Stromal cell of bone marrow (primary cell): Measurements from ENCODE around the gene HDAC4.

Experiments used
- DNase-seq: peaks from one replicate; pipeline ENCODE4 v3.0.0-alpha.2; 2012; ENCODE audit warnings: low read depth

Gene HDAC4

DNA sequence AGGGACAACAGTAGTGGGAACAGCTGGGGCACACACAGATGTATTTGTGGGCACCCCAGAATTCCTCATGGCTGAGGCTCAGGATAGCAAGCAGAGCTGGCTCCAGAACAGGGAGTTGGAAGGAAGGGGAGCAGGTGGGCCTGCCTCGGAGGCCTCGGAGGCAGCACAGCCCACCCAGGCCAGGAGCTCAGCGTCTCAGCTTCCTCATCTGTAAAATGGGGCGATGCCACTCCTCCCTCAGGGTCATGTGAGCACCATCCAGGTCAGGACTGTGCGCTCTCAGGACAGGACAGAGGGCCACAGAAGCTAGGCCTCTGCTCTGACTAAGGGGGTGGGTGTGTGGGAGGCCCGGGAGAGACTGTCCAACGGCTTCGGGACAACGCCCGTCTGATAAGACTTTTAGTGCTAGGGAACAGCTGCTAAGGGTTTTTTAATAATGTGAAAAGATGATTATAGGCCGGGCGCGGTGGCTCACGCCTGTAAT lies 106.2 kb downstream of the HDAC4 start:
- no peak for DNase-seq

DNA sequence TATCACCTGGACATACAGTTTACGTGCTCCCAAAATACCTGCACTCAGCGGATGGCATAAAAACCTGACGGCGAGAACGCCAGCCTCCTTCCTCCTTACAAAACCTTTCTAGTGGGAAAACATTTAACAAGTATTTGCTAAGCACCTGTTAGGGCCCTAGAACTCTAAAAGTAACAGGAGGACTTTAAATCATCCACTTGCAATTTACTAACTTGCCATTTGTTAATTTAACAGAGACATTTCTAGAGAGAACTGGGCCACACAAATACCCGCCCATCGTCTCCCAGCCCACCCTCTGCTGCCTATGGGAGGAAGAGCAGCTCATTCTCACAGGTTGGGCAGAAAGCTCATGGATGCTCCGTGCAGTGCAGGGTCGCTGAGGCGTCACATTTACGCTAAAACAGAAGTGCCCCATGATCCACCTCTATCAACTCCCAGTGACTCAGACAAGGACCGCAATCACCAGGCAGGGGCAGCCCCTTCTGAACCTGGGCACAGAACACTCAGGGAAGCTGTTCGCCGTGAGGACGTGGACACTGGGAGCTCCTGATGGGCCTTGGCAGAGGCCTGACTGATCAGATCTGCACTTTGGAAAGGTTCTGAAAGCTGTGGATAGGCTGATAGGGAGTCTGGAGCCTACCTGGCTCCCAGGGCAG lies 106.9 kb downstream of the HDAC4 start:
- no peak for DNase-seq

DNA sequence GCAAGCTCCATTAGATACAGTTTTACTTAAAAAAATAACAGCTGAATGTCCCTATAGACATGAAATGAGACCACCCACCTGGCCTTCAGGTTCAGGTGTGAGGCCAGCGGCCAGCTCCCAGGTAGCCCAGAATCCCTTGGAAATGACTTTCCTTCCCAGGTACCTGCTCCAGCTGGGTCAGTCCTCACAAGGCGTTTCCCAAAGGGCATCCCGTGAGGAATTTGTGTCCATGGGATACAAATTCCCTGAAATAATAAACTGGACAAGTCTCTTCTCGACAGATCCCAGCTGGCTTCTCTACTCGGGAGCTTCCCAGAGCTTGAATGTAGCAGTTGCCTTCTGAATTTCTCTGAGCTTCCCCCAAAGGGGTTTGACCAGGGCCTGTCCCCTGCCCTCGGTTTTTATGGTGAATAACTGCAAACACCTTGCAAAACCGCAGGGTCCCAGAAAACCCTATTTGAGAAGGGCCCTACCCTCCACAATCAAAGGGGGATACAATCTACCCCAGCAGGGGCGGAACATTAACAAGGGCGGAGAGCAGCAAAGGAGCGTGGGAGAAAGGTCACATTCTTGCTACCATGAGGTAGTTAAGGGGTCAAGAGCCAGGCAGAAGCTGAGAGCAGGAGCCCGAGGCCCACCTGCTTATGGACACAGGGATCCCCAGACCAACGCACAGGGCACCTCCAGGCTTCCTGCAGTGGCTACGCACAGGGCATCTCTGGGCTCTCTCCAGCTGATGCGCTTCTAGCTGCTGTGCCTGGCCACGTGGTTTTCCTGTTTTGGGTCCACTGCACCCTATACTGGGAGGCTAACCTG lies 107.7 kb downstream of the HDAC4 start:
- DNase-seq = no peak

DNA sequence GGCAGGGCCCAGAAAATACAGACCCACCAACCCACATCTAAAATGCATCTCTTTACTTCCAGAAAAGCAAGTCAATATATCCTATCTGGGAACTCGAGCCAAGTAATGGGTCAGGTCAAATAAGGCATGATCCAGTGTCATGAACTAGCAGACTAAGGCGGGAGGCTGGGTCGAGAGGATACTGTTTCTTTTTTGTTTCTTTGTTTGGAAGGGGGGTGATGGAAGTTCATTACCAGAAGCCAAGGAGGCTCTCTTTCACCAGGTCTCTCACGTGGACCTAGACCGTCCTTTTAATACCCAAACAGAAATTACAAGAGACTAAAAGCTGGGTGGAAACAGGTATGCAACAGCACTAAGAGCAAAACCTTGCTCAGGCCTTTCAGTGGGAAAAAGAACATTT lies 108.3 kb downstream of the HDAC4 start:
- no peak for DNase-seq

DNA sequence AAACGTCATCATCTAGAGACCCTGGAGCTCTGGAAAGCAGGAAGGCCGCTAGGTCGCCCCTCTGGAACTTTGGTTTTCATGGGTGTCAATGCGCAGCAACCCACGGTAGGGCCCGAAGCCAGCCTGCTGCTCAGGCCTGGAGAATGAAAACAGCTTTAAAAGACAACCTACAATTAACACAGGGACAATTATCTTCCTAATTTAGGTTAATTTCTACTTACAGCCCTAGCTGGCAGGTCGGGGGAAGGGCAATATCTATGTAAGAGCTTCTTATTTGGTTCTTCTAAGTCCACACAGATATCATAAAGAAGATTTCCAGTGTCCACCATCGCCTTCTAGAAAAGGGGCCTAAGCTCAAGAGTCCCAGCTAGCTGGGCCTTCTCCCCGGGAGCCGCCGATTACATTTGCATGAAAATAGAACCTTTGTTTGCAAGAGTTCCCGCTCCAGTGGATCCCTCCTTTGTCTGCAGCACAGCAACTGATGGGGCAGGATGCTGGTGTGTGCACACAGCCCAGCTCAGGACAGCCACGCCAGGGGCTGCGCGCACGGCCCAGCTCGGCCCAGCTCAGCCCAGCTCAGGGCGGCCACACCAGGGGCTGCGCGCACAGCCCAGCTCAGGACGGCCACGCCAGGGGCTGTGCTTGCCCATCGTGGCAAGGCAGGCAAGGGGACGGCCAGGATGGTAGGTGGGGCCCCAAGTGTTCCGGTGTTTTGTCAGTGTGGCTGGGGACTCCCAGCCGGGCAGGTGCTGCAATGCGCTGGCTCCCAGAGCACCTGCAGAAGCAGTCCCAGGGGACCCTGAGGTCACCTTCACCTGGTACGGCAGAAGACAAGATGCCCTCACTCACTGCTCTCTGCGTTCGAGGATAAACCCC lies 109.1 kb downstream of the HDAC4 start:
- DNase-seq = no peak

DNA sequence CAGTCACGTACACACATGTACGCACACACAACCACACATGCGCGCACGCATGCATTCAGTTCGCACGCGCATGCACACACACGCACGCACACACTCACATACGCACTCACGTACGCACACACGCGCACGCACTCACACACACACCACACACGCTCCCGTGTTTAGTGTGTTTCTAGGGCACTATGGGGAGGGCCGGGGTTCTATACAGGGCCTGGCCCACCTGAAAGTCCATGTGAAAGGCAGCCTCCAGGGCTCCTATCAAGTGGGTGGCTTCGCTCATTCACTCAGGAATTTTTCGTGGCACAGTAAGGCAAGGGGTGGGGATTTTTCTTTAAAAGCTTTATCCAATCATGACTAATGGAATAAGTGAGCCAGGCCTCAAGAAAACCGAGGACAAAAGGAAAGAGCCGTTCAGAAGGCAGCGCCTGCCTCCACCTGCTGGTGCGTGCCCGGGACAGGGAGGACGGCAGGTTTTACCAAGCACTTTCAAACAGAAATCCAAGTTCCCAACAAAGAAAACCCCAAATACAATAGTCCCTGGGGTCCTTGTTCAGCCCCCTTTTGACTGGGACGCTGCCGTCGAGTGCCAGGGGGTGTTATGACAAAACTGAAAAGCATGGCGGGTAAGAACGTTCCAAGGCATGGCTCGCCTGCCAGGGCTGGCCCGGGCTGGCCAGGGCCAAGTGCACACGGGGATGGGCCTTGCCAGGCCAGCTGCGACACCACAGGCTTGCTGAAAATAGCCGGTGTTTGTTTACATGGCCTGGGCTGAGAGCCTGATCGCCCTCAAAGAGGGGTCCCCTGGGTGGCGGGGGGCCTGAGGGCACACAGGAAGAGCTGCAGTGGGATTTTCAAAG lies 110.0 kb downstream of the HDAC4 start:
- peak; percentile 50 for DNase-seq

DNA sequence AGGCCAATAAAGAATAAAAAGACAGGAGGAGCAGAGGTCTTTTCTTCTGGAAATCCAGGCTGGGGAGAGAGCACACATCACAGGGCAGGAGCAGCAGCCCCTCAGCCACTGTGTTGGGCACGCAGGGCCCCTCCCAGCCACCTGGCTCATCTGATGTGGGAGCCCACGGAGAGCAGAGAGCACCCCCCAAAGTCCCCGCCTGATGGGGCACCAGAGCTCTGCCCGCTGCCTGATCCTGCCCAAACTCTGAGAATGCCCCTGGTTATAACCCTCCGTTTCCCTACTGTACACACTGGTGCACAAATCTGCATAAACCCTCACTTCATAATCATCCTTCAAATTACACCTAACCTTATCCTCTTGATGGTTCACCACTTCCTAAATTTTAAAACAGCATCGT lies 111.3 kb downstream of the HDAC4 start:
- no peak for DNase-seq

DNA sequence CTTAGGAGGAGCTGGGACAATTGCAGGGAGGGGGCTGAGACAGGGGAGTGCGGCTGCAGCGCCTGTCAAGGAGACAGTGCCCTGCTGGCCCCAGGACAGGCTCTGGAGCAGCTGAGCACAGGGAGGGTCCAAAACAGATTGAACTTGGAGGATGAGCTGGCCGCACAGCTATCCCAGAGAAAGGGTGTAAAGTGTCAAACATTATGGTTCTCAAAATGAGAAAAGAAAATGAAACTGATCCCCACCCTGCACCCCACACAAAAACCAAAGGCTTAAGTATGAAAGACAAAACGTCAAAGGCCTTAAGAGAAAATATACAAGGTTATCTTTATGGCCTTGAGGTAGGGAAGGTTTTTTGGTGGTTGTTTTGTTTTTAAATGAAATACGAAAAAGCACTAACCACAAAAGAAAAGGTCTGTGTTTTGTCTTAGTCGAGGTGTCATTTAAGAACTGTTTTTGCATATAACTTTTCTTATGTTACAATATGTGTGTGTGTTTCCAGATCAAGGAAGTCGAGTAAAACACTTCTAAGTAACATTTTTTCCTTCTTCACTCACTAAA lies 111.8 kb downstream of the HDAC4 start:
- DNase-seq = no peak

DNA sequence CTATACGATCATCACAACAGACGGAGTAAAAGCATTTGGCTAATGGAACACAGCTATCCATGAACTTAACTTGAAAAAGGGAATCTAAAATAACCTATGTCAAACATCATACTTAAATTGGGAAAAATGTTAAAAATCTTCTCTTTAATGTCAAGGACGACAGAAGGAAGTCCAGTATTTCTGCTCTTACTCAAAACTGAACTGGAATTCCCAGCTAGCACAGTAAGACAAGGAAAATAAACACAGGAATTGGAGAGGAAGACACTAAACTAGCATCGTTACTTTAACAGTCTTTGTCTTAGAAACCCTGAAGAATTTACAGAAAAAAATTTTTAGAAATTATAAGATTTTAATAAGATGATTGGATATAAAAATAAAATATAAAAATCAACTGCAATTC lies 112.6 kb downstream of the HDAC4 start:
- DNase-seq = no peak

DNA sequence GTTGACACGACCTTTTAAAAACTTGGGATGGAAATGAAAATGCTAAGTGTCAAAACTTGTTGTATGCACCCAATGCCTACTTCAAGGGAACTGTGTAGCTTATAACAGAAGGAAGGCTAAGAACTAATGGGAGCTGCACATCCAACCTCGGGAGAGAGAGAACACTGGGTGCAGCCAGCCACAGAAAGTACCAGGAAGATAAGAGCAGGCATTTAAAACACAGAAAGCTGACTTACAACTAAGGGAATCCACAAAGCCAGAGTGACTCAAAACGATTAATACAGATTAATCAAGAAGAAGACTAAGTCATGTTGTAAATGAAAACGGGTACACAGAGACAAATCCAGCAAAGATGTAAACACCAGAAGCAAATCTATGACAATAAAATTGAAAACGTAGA lies 113.4 kb downstream of the HDAC4 start:
- no peak for DNase-seq

DNA sequence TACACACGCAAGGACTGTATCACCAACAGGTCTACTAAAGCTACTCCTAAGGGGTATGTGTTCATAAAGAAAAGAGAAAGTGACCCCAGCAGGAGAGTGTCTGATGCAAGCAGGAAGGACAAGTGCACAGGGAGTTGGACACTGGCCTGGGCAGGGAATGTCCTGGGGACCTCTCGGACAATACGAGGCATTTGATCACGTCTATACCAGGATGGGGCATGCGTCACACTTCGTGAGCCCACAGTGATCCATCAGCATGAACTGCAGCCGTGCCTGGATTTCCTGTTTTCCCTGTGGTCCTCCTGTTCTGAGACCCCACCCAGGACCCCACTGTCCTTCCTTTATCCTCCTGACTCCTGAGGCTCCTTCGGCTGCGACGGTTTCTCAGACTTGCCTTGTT lies 113.9 kb downstream of the HDAC4 start:
- DNase-seq = no peak

DNA sequence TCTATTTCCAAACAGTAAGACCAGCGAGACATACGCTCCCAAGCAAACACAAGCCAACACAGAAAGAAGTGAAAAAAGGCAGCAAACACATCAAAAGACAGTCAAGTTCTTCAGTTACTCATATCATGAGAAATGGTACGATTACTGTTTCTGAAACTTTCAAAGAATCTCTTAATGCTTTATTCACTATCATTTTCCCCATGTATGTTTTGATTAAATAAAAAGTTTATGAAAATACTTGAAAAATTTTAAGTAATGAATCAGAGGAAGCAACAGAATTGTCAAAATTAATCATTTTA lies 114.9 kb downstream of the HDAC4 start:
- no peak for DNase-seq

DNA sequence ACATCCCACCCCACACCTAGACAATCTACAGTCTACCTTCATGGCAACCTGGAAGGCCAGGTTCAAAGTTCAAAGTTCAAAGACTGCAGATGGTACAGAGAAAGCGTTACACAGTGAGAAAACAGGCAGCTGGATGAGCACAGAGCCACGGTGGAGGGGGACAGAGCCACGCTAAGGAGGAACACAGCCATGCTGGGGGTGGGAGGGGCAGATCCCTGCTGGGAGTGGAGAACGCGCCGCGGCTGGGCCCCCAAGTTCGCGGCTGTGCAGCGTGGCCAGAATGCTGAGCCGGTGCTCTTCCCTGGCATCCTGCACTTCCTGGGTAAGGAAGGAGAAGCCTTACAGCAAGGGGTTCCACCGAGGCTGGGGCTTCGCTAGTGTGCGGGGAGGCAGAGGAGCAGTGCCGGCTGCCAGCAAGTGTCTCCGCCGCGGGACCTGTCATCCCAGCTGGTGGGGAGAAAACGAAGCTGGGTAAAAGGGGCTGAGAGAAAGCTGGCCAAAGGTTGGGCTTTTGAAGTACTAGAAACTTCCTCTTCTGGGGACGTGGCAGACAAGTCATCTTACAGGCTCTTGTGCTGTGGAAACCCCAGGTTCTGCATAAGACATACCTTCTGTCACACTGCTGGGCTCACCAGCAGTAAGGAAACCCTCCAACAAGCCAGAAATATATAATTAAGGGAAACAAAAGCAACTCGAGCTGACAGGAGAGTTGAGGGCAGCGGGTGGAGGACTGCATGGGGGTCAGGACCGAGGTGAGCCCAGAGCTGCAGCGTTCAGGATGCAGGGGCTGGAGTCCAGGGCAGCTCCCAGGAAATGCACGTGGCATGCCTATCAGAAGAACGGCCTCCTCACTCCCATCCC lies 115.5 kb downstream of the HDAC4 start:
- no peak for DNase-seq

DNA sequence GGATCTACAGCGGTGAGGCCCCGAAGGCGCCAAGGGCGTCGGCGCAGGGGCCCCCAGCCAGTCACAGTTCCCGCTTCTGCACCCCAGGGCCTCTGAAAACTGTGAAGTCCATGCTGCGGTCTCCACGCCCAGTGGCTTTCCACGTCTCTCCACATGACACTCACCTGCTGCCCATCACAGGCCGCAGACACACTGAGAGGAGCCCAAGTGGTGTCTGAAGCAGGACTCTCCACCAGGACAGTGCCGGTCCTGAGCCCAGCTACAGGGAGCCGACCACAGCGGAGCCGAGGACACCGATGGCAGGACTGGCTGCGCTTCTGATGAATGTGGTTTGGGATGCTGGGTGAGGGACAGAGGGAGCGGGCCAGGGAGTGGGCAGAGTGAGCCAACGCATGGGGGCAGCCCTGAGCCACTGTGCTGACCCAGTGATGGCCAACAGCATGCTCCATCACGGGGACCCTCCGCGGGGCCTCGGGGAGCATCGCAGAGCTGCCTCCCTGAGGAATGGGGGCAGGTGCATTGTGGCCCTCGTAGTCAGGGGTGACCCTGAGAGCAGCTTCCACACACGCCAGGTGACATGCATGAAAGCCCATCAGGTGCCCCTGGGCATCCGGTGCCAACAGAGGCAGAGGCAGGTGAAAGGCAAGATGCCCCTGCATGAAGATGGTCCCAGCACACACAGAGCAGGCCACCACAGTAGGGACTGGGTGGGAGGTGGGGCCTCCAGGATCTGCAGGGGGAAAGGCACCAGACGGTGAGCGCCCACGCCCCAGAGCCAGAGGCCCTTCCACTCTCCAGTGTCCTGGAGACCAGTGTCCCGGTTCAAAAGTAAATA lies 116.6 kb downstream of the HDAC4 start:
- DNase-seq = no peak

DNA sequence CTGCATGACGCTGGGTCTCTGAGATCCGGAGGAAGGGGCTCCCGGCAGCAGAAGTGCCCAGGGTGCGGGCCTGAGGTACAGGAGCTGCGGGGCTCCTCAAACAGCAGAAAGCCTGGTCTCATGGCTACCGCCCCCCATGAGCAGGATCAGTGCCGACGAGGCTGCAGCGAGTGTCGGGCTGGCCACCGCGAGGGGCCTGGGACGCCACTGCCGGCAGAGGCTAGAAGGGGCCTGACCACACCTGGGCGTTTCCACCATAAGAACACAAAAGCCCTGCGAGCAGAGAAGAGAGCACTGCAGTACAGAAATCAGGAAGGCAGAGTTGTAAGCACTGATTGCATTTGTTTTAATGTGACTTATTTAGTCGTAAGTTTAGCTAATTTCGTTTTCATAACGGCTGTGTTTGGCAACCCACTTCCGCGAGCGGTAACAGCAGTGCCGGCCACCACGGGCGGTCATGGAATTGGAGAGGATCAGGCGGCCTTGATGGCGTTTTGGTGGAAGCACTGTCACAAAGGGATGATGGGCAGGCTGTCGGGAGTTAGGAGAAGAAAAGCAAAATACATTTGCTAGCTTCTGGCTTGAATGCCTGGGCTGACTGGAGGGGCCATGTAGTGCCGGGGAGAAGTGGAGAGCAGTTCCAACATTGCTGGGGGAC lies 117.4 kb downstream of the HDAC4 start:
- DNase-seq = no peak

DNA sequence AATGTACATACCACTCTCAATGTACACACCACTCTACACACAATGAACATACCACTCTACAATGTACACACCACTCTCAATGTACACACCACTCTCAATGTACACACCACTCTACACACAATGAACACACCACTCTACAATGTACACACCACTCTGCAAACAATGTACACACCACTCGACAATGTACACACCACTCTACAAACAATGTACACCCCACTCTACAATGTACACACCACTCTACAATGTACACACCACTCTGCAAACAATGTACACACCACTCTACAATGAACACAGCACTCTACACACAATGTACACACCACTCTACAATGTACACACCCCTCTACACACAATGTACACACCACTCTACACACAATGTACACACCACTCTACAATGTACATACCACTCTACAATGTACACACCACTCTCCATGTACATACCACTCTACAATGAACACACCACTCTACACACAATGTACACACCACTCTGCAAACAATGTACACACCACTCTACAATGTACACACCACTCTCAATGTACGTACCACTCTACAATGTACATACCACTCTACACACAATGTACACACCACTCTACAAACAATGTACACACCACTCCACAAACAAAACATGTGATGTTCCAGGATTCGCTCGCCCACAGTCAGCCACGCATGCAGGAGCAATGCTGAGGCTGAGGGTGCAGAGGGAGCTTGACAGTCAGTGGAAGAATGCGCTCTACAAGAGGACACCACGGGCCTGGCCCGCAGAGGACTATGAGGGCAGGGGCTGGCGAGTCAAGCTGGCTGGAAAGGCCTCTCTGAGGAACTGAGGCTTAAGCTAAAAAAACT lies 118.2 kb downstream of the HDAC4 start:
- DNase-seq = no peak

DNA sequence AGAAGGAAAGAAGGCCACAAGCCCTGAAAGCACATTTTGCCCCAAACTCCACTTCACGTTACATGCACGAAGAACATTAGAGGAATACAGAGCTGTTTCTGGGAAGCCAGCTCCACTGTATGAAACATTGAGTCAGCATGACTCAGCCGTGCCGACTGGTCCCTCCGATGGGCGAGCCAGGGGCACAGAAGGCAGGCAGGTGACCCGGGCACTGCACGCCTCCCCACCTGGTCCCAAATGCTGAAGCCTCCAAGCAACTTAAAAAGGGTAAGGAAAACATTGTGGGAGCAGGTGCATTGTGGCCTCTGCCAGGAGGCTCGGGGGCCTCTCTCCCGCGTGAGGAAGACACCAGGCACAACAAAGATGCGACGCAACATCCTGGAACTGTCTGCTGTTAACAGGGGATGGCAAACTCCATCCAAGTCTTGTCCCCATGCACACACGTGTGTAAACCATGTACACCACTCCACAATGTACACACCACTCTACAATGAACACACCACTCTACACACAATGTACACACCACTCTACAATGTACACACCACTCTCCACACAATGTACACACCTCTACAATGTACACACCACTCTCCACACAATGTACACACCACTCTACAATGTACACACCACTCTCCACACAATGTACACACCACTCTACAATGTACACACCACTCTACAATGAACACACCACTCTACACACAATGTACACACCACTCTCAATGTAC lies 120.4 kb downstream of the HDAC4 start:
- peak; percentile 79 for DNase-seq
